ENCODE data around the gene NUP205.

- TF ChIP-seq CTCF (IDR thresholded peaks at IDR 0.05): no peak
- TF ChIP-seq POLR2A (IDR thresholded peaks at IDR 0.05): no peak
These were observed 125.9 kb downstream of the NUP205 start for GRCh38 chr7:135683609-135684008.
